Activated CD4-positive, alpha-beta T cell treated with anti-CD3 and anti-CD28 coated beads, Interleukin-2, amount 10 ng/mL, durations not matched to agents 7 days and 5 days (primary cell): ENCODE measurements around the gene PIGU. TPM values are rescaled to one million over a fixed set of nuclear protein-coding genes. Genes with fewer than 3 reads are reported as not detected.

Experiments
- CTCF ChIA-PET: fragments of 350-600 bp; sonication (Branson Sonifier 250); formaldehyde crosslinking; loops from one replicate; lab custom pipeline; 2021; ENCODE audit warnings: antibody characterized with exemption; lab: Charles Lee
- POLR2A ChIA-PET: fragments of 350-600 bp; sonication (Branson Sonifier 250); formaldehyde crosslinking; loops from one replicate; lab custom pipeline; 2021; ENCODE audit warnings: antibody characterized with exemption; lab: Charles Lee
- DNase-seq: peaks from one replicate; pipeline ENCODE4 v3.0.0-alpha.2; 2020
- H3K27ac Mint-ChIP-seq: one replicate; pipeline ENCODE4 v1.8.0; 2021; ENCODE audit warnings: mild to moderate bottlenecking, moderate library complexity, mixed read lengths
- H3K27me3 Mint-ChIP-seq: one replicate; pipeline ENCODE4 v1.8.0; 2021; ENCODE audit warnings: mixed read lengths
- H3K36me3 Mint-ChIP-seq: one replicate; pipeline ENCODE4 v1.8.0; 2021; ENCODE audit warnings: low read depth, mixed read lengths
- H3K4me1 Mint-ChIP-seq: one replicate; pipeline ENCODE4 v1.8.0; 2021; ENCODE audit warnings: mixed read lengths
- H3K4me3 Mint-ChIP-seq: one replicate; pipeline ENCODE4 v1.8.0; 2021; ENCODE audit warnings: mild to moderate bottlenecking, moderate library complexity, mixed read lengths
- H3K9me3 Mint-ChIP-seq: one replicate; pipeline ENCODE4 v1.8.0; 2021; ENCODE audit warnings: mixed read lengths
- total RNA-seq, 2 experiments: library from RNA; stranded (reverse); gene quantifications; one replicate each; pipeline ENCODE4 v1.2.3, GENCODE V29; 2021

The PIGU gene
- total RNA-seq, 2 experiments from 2014 or later = 18.7 to 21.6 TPM

GRCh38 chr20:34704177-34705007 lies 27.5 kb upstream of the PIGU start, which contains the start of gene TP53INP2:
TSS of gene TP53INP2 (plus strand) at chr20:34704344. CDS start at chr20:34708740, 4,396 bp downstream.
- H3K27me3 Mint-ChIP-seq = peaks cover 7% of the 10 kb centered on the region
- ChIA-PET POLR2A (no interaction called here), CTCF (interaction anchor here (0.7 to 1.9 kb wide), 8 partner anchors 9 to 392 kb away, joined by 3 to 10 read pairs (median 4); partner anchors contain the start of genes DYNLRB1 and PIGU)
- peaks cover 31% of the 10 kb centered on the region for H3K4me1 Mint-ChIP-seq
- H3K4me3 Mint-ChIP-seq = peak within 1 kb of the TSS; percentile 90
- H3K9me3 Mint-ChIP-seq = no peaks in the 10 kb centered on the region
- H3K36me3 Mint-ChIP-seq = no peaks in the 10 kb centered on the region
- DNase-seq = peak; percentile 92
- H3K27ac Mint-ChIP-seq = peak within 1 kb of the TSS; percentile 93

GRCh38 chr20:34703424-34704176 lies 26.7 kb upstream of the PIGU start:
- Mint-ChIP-seq H3K4me3 (peak overlapping the region; percentile 90), H3K9me3 (no peaks in the 10 kb centered on the region), H3K27me3 (peaks cover 8% of the 10 kb centered on the region), H3K4me1 (peaks cover 29% of the 10 kb centered on the region), H3K27ac (peak overlapping the region; percentile 93), H3K36me3 (no peaks in the 10 kb centered on the region)
- POLR2A ChIA-PET = no interaction called here
- DNase-seq = peak; percentile 12
- CTCF ChIA-PET = interaction anchor here (0.7 to 1.9 kb wide), 11 partner anchors 10 to 455 kb away, joined by 3 to 10 read pairs (median 3); partner anchors contain the start of gene PIGU

- POLR2A ChIA-PET = no interaction called here
- Mint-ChIP-seq H3K4me3 (peak overlapping the region; percentile 90), H3K27ac (peak overlapping the region; percentile 93)
Measured at GRCh38 chr20:34703061-34703423, 26.1 kb upstream of the PIGU start.

GRCh38 chr20:34701405-34702085 lies 24.7 kb upstream of the PIGU start:
- H3K36me3 Mint-ChIP-seq = no peaks in the 10 kb centered on the region
- no peaks in the 10 kb centered on the region for H3K9me3 Mint-ChIP-seq
- H3K4me3 Mint-ChIP-seq = no peak overlapping the region
- no peak overlapping the region for H3K27ac Mint-ChIP-seq
- peaks cover 23% of the 10 kb centered on the region for H3K4me1 Mint-ChIP-seq
- peaks cover 9% of the 10 kb centered on the region for H3K27me3 Mint-ChIP-seq
- POLR2A ChIA-PET = no interaction called here
- CTCF ChIA-PET = interaction anchor here (0.6 to 1.3 kb wide), 3 partner anchors 21 to 1196 kb away, joined by 3 read pairs; partner anchors contain the start of gene DYNLRB1
- DNase-seq = no peak

More at GRCh38 chr20:34703061-34703423, 26.1 kb upstream of the PIGU start:
- CTCF ChIA-PET = interaction anchor here (0.7 to 1.9 kb wide), 7 partner anchors 10 to 455 kb away, joined by 3 to 10 read pairs (median 4); no protein-coding TSS in a partner anchor
- no peaks in the 10 kb centered on the region for H3K36me3 Mint-ChIP-seq
- DNase-seq = no peak
- peaks cover 27% of the 10 kb centered on the region for H3K4me1 Mint-ChIP-seq
- H3K27me3 Mint-ChIP-seq = peaks cover 9% of the 10 kb centered on the region
- no peaks in the 10 kb centered on the region for H3K9me3 Mint-ChIP-seq

GRCh38 chr20:34693414-34693813 lies 16.5 kb upstream of the PIGU start:
- no peaks in the 10 kb centered on the region for H3K4me1 Mint-ChIP-seq
- POLR2A ChIA-PET = no interaction called here
- H3K36me3 Mint-ChIP-seq = no peaks in the 10 kb centered on the region
- no peak for DNase-seq
- no peak overlapping the region for H3K4me3 Mint-ChIP-seq
- no peaks in the 10 kb centered on the region for H3K27me3 Mint-ChIP-seq
- H3K9me3 Mint-ChIP-seq = no peaks in the 10 kb centered on the region
- CTCF ChIA-PET = interaction anchor here (0.6 to 1.3 kb wide), 2 partner anchors 10 to 153 kb away, joined by 4 read pairs; no protein-coding TSS in a partner anchor
- H3K27ac Mint-ChIP-seq = no peak overlapping the region

GRCh38 chr20:34691838-34692237 lies 14.9 kb upstream of the PIGU start:
- no peak overlapping the region for H3K4me3 Mint-ChIP-seq
- H3K27me3 Mint-ChIP-seq = no peaks in the 10 kb centered on the region
- ChIA-PET POLR2A (no interaction called here), CTCF (no interaction called here)
- H3K4me1 Mint-ChIP-seq = no peaks in the 10 kb centered on the region
- H3K27ac Mint-ChIP-seq = no peak overlapping the region
- no peaks in the 10 kb centered on the region for H3K9me3 Mint-ChIP-seq
- no peak for DNase-seq
- no peaks in the 10 kb centered on the region for H3K36me3 Mint-ChIP-seq

GRCh38 chr20:34689486-34689885 lies 12.6 kb upstream of the PIGU start:
- H3K4me1 Mint-ChIP-seq = no peaks in the 10 kb centered on the region
- H3K27ac Mint-ChIP-seq = no peak overlapping the region
- no peaks in the 10 kb centered on the region for H3K9me3 Mint-ChIP-seq
- no peaks in the 10 kb centered on the region for H3K36me3 Mint-ChIP-seq
- no peaks in the 10 kb centered on the region for H3K27me3 Mint-ChIP-seq
- POLR2A ChIA-PET = no interaction called here
- H3K4me3 Mint-ChIP-seq = no peak overlapping the region
- no peak for DNase-seq
- CTCF ChIA-PET = interaction anchor here (1.1 to 3.1 kb wide), 3 partner anchors 10 to 24 kb away, joined by 4 to 10 read pairs (median 4); partner anchors contain the start of gene TP53INP2

GRCh38 chr20:34683667-34684066 lies 6.8 kb upstream of the PIGU start:
- ChIA-PET CTCF (interaction anchor here (1.7 kb wide), 1 partner anchor 384 kb away, joined by 3 read pairs; no protein-coding TSS in a partner anchor), POLR2A (no interaction called here)
- Mint-ChIP-seq H3K4me1 (peaks cover 7% of the 10 kb centered on the region), H3K27me3 (no peaks in the 10 kb centered on the region), H3K36me3 (no peaks in the 10 kb centered on the region), H3K9me3 (no peaks in the 10 kb centered on the region), H3K27ac (no peak overlapping the region), H3K4me3 (no peak overlapping the region)
- DNase-seq = no peak

- no peak overlapping the region for H3K27ac Mint-ChIP-seq
Measured at GRCh38 chr20:34680586-34681175, 3.8 kb upstream of the PIGU start.

GRCh38 chr20:34675993-34676641 lies 775 bp downstream of the PIGU start:
- POLR2A ChIA-PET = no interaction called here
- H3K27me3 Mint-ChIP-seq = no peaks in the 10 kb centered on the region
- H3K9me3 Mint-ChIP-seq = no peaks in the 10 kb centered on the region
- CTCF ChIA-PET = interaction anchor here (0.6 to 0.9 kb wide), 3 partner anchors 363 to 1124 kb away, joined by 3 to 5 read pairs (median 3); no protein-coding TSS in a partner anchor
- DNase-seq = no peak
- peaks cover 28% of the 10 kb centered on the region for H3K4me1 Mint-ChIP-seq
- H3K4me3 Mint-ChIP-seq = peak overlapping the region; percentile 97
- H3K27ac Mint-ChIP-seq = peak overlapping the region; percentile 97
- H3K36me3 Mint-ChIP-seq = no peaks in the 10 kb centered on the region

More at GRCh38 chr20:34680586-34681175, 3.8 kb upstream of the PIGU start:
- H3K27me3 Mint-ChIP-seq = no peaks in the 10 kb centered on the region
- ChIA-PET CTCF (interaction anchor here (0.5 to 1.2 kb wide), 2 partner anchors 23 to 307 kb away, joined by 3 read pairs; no protein-coding TSS in a partner anchor), POLR2A (no interaction called here)
- H3K36me3 Mint-ChIP-seq = no peaks in the 10 kb centered on the region
- no peak for DNase-seq
- no peak overlapping the region for H3K4me3 Mint-ChIP-seq
- peaks cover 17% of the 10 kb centered on the region for H3K4me1 Mint-ChIP-seq
- H3K9me3 Mint-ChIP-seq = no peaks in the 10 kb centered on the region

- peak overlapping the region; percentile 97 for H3K4me3 Mint-ChIP-seq
- POLR2A ChIA-PET = no interaction called here
- peaks cover 27% of the 10 kb centered on the region for H3K4me1 Mint-ChIP-seq
- no peak for DNase-seq
- no peaks in the 10 kb centered on the region for H3K36me3 Mint-ChIP-seq
- H3K9me3 Mint-ChIP-seq = no peaks in the 10 kb centered on the region
- H3K27ac Mint-ChIP-seq = no peak overlapping the region
- CTCF ChIA-PET = interaction anchor here (0.6 to 0.7 kb wide), 2 partner anchors 425 to 1124 kb away, joined by 3 to 5 read pairs; no protein-coding TSS in a partner anchor
- no peaks in the 10 kb centered on the region for H3K27me3 Mint-ChIP-seq
Measured at GRCh38 chr20:34675561-34675960, 1.3 kb downstream of the PIGU start.
